Stimulated activated CD4-positive, alpha-beta T cell treated with anti-CD3 and anti-CD28 coated beads, TNF-alpha, amount 100 ng/mL, for 24 hours (primary cell): Measurements from ENCODE around the gene PCDH19.

ENCODE experiments used
- DNase-seq, 3 experiments: peaks; one replicate each; pipeline ENCODE4 v3.0.0-alpha.2; 2020; ENCODE audit warnings: low read depth in 3 of 3

Gene PCDH19

GRCh38 chrX:100407147-100407783, 2.8 kb downstream of the PCDH19 start:
- no peak for DNase-seq

GRCh38 chrX:100405424-100405823, 4.6 kb downstream of the PCDH19 start:
- no peak for DNase-seq

GRCh38 chrX:100404851-100405250, 5.2 kb downstream of the PCDH19 start:
- no peak for DNase-seq

DNA sequence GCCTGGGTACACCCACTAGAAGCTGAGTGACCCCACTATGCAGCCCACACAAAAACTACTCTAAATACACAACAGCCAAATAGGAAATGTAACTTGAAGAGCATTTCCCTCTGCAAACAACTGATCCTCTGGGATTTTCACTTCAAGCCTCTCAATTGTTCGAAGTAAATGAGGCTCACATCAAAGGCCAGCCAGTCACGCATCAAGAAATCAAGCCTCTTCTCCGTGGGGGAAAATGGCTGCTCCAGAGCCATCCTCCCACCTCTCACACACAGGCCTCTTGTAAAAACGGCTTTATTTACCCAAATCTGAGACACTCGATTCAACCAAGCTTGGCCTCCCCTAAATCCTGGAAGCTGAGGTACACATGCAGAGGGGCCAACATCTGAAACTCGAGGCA, 14.3 kb downstream of the PCDH19 start:
- DNase-seq: no peak

GRCh38 chrX:100381619-100382018, 28.5 kb downstream of the PCDH19 start:
- DNase-seq: no peak

- no peak for DNase-seq
Observed at GRCh38 chrX:100379388-100379986, 30.6 kb downstream of the PCDH19 start.

DNA sequence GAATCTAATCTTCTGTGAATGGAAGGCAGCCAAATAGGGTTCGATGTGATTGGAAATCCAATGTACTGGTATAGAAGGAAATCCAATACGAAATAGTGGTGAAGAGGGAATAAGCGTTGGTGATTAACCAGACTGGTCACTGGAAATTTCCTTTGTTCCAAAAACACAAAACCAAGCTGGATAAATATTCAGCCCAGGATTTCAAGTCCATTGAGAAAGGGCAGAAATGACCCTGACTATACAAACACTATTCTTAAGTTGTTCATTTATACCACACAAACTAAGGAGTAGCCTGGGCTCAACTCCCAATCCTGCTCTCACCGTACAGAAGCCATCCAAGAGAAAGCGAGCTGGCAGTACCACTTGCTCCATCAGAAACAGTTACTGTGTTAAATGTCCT, 32.2 kb downstream of the PCDH19 start:
- no peak for DNase-seq

DNA sequence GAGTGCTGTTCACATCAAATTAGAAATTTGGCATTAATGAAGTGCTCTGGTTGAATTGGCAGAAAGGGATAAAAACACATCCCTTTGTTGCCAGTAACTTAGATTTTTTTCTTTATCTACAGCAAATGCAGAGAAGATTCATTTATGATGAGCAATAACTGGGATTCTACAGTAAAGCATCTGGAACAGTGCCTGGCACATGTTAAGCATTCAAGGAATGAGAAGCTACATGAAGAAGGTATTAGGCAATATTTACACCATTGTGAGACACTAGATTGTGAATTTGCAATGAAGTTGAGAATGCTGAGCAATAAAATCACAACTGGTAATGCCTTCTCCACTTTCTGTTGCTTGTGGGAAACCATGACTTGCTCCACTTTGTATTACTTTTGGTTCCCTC, 33.5 kb downstream of the PCDH19 start:
- DNase-seq: no peak

- no peak for DNase-seq
Observed at GRCh38 chrX:100373673-100374072, 36.4 kb downstream of the PCDH19 start.

GRCh38 chrX:100368167-100368566, 41.9 kb downstream of the PCDH19 start:
- no peak for DNase-seq

GRCh38 chrX:100363896-100364295, 46.2 kb downstream of the PCDH19 start:
- DNase-seq: no peak

- DNase-seq: no peak
Observed at GRCh38 chrX:100358766-100359165, 51.3 kb downstream of the PCDH19 start.

GRCh38 chrX:100356351-100356896, 53.6 kb downstream of the PCDH19 start:
- DNase-seq: no peak

DNA sequence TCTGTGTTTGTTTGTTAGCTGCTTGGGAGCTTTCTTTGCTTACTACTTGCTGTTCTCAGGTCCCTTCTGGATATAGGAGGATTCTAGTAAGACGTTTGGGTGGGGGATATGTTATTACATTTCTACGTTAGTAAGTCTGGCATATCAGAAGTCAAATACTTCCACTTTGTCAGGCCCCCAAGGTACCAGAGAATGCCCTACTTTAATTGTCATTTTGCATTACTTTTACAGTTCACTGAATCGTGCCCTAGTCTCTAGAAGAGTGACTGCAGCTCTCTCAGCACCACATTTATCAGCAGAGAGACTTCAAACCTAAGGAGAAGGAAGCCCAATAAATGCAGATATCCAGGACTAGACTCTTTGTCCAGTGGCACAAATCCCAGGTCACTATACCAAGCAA, 54.4 kb downstream of the PCDH19 start:
- no peak for DNase-seq

- no peak for DNase-seq
Observed at GRCh38 chrX:100353326-100353725, 56.7 kb downstream of the PCDH19 start.

GRCh38 chrX:100350704-100351489, 59.2 kb downstream of the PCDH19 start:
- no peak for DNase-seq

GRCh38 chrX:100349391-100349790, 60.7 kb downstream of the PCDH19 start:
- no peak for DNase-seq

DNA sequence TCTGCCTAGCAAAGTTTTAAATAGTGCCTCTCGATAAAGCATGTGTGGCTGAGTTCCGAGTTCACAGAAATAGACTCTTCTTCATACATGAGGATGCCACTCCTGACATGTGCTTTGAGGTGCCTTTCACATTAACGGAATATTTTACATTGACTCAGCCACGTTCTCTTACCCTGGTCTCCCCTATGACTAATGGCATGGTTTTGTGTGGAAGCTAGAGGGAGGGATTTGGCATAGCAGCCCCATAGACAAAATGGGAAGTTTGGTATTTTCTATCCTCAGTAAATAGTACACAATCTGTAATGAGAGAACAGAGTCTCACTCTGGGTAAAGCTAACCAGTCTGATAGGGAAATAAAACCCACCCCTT, 68.9 kb downstream of the PCDH19 start:
- DNase-seq: no peak

DNA sequence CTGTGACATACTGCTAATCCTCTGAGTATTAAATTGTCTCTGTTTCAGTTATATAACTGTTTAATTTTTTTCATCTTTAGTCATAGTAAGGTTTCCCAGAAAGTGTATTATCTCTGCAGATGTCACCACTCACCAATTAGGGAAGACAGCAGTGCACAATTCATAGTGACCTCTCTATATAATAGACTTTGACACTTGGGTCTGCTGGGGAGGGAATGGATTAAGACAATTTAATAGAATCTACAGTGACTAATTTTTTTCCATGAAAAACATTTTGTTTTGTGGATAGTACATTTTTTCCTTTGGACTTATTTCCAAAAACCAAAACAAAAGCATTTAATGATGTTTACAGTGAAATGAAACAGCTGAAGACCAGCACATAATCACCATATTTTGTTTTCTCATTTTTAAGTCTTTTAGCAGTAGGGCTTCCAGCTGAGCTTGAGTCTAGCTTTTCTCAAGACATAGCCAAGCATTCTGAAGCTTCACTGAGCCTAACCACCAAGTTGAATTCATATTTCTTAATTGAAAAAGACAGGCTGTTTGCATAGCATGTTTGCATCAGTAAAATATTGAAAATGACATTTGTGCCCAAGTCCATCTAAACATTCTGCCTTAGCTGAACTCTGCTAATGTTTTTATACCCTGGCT, 69.5 kb downstream of the PCDH19 start:
- DNase-seq: no peak

GRCh38 chrX:100328351-100328750, 81.7 kb downstream of the PCDH19 start:
- no peak for DNase-seq

- no peak for DNase-seq
Observed at GRCh38 chrX:100319716-100320115, 90.4 kb downstream of the PCDH19 start.

DNA sequence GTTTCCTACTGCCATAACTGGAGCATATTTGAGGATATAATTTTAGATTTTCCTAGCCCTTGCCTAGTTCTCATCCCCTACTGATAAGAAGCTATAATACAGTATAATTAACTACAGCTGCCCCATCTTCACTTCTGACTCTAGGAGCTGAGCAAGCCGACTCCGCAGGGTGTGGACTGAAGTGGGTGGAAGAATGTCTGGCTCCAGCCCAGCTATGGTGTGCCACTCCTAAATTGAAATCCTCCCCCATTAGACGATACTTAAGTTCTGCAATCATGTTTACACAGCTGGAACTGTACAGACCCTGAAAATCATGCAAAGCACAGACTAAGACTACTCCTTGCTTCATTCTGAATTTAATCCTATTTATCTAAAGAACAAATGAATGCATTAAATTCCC, 93.1 kb downstream of the PCDH19 start:
- DNase-seq: no peak
